IPS-20b (cell line): Measurements from ENCODE around the gene GFI1B.
"Not testable (repeated sequence)": the region's sequence is repeated elsewhere in the genome, so short reads cannot be mapped to it uniquely, and the experiment has no call there.

Source experiments
- H3K27ac ChIP-seq: one replicate; pipeline ENCODE4 v1.5.1; 2013; ENCODE audit warnings: low read length
- H3K27me3 ChIP-seq: 2 replicates; pipeline ENCODE4 v1.6.1; 2013; ENCODE audit warnings: mild to moderate bottlenecking, low read length, inconsistent platforms; ENCODE audit not compliant: insufficient read depth
- H3K36me3 ChIP-seq: 2 replicates; pipeline ENCODE4 v1.6.1; 2013; ENCODE audit warnings: low read depth, mild to moderate bottlenecking, inconsistent platforms, low read length, moderate library complexity; ENCODE audit not compliant: insufficient read depth
- H3K4me1 ChIP-seq: 2 replicates; pipeline ENCODE4 v1.6.1; 2013; ENCODE audit warnings: mild to moderate bottlenecking, control low read depth, inconsistent platforms, low read length, moderate library complexity; ENCODE audit not compliant: insufficient read depth
- H3K4me3 ChIP-seq: 2 replicates; pipeline ENCODE4 v1.5.1; 2013; ENCODE audit warnings: mild to moderate bottlenecking, low read length, inconsistent platforms
- H3K9ac ChIP-seq: 2 replicates; pipeline ENCODE4 v1.6.1; 2013; ENCODE audit warnings: low read depth, mild to moderate bottlenecking, inconsistent platforms, low read length, moderate library complexity
- H3K9me3 ChIP-seq: 2 replicates; pipeline ENCODE4 v1.6.1; 2013; ENCODE audit warnings: mild to moderate bottlenecking, low read depth, low read length, inconsistent platforms; ENCODE audit not compliant: insufficient read depth

GFI1B gene

DNA sequence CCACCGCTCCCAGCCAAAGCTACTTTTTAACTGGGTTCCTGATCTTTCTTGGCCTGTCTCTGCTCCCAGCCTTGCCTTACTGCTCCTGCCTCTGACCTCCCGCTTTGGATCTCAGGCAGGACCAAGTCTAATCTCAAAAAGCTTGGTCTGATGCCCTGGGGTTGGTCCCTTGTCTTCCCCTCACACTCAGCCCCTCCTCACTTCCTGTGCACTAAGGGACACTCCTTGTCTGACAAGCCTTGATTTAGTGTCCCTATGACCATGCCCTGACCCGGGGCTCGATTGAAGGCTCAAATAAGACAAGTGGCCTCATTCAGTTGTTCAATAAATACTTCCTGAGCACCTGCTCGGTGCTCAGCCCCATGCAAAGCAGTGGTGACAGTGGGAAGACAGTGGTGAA lies 48.6 kb downstream of the GFI1B start:
- peaks cover 4% of the 10 kb centered on the region; the same call in 1 of the 2 replicates for H3K4me1 ChIP-seq
- H3K27ac ChIP-seq = no peak overlapping the region
- no peak overlapping the region for H3K9ac ChIP-seq
- H3K4me3 ChIP-seq = no peak overlapping the region
- peaks cover 9% of the 10 kb centered on the region; the same call in 1 of the 2 replicates for H3K27me3 ChIP-seq
- H3K36me3 ChIP-seq = no peaks in the 10 kb centered on the region
- H3K9me3 ChIP-seq = no peaks in the 10 kb centered on the region

DNA sequence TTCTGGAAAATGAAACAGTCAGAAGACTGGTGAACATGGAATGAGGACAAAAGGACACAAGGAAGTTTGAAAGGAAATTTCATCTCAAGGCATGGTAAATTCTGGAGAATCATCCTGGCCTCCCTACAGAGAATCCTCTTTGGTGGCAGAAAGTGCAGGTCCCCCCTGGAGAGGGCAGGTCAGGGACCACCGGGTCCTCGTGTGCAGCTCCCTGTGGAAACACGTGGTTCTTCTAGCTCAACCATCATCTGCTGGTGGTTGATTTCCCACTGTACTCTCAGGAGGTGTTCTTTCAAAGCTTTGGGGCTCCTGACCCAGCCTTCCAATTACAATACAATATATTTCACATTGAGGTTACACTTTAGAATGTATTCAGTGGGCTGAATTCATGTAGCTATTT lies 49.7 kb downstream of the GFI1B start:
- H3K9ac ChIP-seq = no peak overlapping the region
- peaks cover 11% of the 10 kb centered on the region; the same call in 1 of the 2 replicates for H3K4me1 ChIP-seq
- no peak overlapping the region for H3K4me3 ChIP-seq
- no peaks in the 10 kb centered on the region for H3K9me3 ChIP-seq
- H3K36me3 ChIP-seq = peaks cover 7% of the 10 kb centered on the region; the same call in 1 of the 2 replicates
- H3K27me3 ChIP-seq = 0 out of 2 replicates have a peak, but pooled peaks cover 8% of the 10 kb centered on the region
- H3K27ac ChIP-seq = no peak overlapping the region

DNA sequence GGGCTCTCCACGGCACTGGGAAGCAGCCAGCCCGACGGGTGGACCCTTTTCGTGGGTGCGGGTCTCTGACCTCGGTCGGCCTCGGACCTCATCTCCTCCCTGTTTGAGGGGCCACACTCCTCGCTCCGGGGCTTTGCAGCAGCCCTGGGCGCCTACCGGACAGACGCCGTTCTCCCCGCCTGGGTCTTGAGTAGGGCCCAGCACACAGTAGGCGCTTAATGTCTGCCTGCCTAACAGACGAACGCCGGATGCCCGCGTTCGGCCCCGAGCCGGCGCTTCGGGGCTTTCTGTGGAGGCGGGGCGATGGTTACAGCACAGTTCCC lies 51.5 kb downstream of the GFI1B start:
- Histone ChIP-seq H3K27ac (no peak overlapping the region), H3K4me3 (peak overlapping the region; percentile 95), H3K9me3 (no peaks in the 10 kb centered on the region), H3K36me3 (peaks cover 17% of the 10 kb centered on the region; the same call in 1 of the 2 replicates), H3K27me3 (0 out of 2 replicates have a peak, but pooled peaks cover 8% of the 10 kb centered on the region), H3K9ac (peak overlapping the region; percentile 94), H3K4me1 (peaks cover 11% of the 10 kb centered on the region; the same call in 1 of the 2 replicates)

DNA sequence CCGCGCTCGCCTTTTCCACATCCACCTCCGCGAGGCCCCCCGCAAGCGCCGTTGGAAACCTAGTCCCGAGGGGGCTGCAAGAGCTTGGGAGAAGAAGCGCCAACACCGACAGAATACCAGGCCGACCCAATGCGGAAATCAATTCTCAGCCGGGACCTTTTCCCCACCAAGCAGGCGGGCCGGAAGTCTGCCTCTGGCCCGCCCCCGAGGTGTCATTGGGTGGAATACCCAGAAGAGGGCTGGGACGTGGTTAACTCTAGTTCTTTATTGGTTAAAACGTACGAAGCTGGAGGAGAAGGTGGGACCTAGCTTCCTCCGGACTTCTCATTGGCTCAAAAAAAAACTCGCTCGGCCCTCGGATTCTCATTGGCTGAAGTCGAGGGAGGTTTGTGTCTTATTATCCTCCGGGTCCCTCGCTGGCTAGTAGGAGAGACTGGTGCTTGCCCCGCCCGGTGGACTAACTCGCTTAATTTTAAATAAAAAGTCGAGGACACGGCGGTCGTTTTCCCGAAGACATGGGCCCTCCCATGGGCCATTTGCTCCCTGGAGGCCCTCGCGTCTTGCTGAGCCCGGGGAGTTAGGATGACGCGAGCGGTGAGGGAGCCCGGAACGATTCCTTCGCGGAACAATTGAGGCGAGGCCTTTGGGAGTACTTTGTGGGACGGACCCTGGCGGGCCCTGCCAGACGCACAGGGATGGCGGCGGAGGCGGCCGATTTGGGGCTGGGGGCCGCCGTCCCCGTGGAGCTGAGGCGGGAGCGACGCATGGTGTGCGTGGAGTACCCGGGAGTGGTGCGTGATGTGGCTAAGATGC lies 52.0 kb downstream of the GFI1B start, which contains the start of gene GTF3C5:
GTF3C5 (plus strand) TSS at position 681 of the 813 bp plus-strand sequence; CDS start at position 696, 15 bp downstream.
- peak within 1 kb of the TSS; percentile 95 for H3K27ac ChIP-seq
- peak within 1 kb of the TSS; percentile 95 for H3K4me3 ChIP-seq
- H3K9me3 ChIP-seq = no peaks in the 10 kb centered on the region
- peaks cover 17% of the 10 kb centered on the region; the same call in 1 of the 2 replicates for H3K36me3 ChIP-seq
- H3K9ac ChIP-seq = peak within 1 kb of the TSS; percentile 94
- peaks cover 11% of the 10 kb centered on the region; the same call in 1 of the 2 replicates for H3K4me1 ChIP-seq
- 0 out of 2 replicates have a peak, but pooled peaks cover 8% of the 10 kb centered on the region for H3K27me3 ChIP-seq

DNA sequence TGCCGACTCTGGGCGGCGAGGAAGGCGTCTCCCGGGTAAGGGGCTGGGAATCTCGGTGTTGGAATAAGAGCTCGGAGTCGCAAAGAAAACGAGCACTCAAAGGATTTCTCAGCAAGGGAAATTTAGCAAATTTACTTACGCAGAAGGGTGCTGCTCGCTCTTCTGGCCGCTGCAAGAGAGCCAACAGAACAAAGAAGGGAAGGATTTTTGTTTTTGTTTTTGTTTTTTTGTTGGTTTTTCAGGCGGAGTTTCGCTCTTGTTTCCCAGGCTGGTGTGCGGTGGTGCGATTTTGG lies 52.6 kb downstream of the GFI1B start:
- Histone ChIP-seq H3K27ac (peak overlapping the region; percentile 95), H3K36me3 (peaks cover 17% of the 10 kb centered on the region; the same call in 1 of the 2 replicates), H3K9me3 (no peaks in the 10 kb centered on the region), H3K4me1 (peaks cover 11% of the 10 kb centered on the region; the same call in 1 of the 2 replicates), H3K9ac (peak overlapping the region; percentile 94), H3K27me3 (0 out of 2 replicates have a peak, but pooled peaks cover 5% of the 10 kb centered on the region), H3K4me3 (peak overlapping the region; percentile 95)

DNA sequence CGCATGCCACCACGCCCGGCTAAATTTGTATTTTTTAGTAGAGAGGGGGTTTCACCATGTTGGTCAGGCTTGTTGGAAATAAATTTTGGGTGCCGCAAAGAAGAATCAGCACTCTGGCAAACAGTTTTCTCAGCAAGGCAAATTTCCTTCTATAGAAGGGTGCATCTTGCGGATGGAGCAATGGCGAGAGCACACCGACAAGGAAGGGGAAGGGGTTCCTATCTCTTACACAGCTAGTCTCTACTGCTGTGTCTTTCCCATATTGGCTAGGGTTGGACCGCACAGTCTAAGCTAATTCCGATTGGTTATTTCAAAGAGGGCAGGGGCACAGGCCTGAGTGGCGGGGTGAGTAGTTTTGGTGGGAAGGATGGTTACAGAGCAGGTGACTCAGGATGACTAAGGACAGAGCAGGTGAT lies 53.0 kb downstream of the GFI1B start:
- Histone ChIP-seq H3K36me3 (peaks cover 17% of the 10 kb centered on the region; the same call in 1 of the 2 replicates), H3K9me3 (no peaks in the 10 kb centered on the region), H3K9ac (peak overlapping the region; percentile 94; the same call in 1 of the 2 replicates), H3K27me3 (0 out of 2 replicates have a peak, but pooled peaks cover under 1% of the 10 kb centered on the region), H3K4me1 (peaks cover 11% of the 10 kb centered on the region; the same call in 1 of the 2 replicates), H3K4me3 (peak overlapping the region; percentile 95), H3K27ac (no peak overlapping the region)

DNA sequence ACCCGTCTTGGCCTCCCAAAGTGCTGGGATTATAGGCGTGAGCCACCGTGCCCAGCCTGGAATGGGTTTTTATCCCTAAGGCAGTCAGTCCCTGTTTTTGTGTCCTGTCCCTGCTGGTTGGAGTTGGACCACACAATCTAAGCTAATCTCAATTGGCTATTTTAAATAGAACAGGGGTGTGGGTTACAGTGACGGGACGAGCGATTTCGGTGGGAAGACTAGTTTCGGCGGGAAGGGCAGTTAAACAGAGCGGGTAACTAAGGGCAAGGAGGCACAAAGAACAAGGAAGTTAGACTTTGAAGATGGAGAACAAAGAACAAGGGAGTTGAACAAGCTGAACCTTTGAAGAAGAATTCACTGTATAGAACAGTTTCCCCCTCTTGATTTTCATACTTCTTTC lies 53.7 kb downstream of the GFI1B start:
- Histone ChIP-seq H3K4me1 (peaks cover 11% of the 10 kb centered on the region; the same call in 1 of the 2 replicates), H3K9ac (0 out of 2 replicates have a peak overlapping the region, but pooled peaks have one; percentile 3), H3K27ac (no peak overlapping the region), H3K4me3 (peak overlapping the region; percentile 95), H3K9me3 (no peaks in the 10 kb centered on the region), H3K27me3 (no peaks in the 10 kb centered on the region), H3K36me3 (peaks cover 17% of the 10 kb centered on the region; the same call in 1 of the 2 replicates)

DNA sequence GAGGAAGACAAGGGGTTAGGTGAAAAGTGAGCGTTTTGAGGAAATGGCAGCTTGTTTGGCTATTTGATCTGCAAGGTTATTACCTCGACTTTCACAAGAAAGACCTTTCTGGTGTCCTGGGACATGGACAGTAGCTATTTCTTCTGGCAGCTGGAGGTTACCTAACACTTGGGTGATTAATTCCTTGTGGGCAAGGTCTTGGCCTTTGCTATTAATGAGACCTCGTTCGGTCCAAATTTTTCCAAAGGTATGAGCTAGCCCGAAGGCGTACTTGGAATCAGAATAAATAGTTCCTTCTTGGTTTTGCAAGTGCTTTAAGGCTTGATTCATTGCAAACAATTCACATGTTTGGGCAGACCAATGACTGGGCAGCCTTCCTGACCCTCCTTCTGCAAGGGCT lies 57.2 kb downstream of the GFI1B start:
- H3K27ac ChIP-seq = no peak overlapping the region
- peaks cover 11% of the 10 kb centered on the region; the same call in 1 of the 2 replicates for H3K4me1 ChIP-seq
- H3K36me3 ChIP-seq = peaks cover 17% of the 10 kb centered on the region; the same call in 1 of the 2 replicates
- H3K9me3 ChIP-seq = no peaks in the 10 kb centered on the region
- H3K9ac ChIP-seq = no peak overlapping the region
- no peak overlapping the region for H3K4me3 ChIP-seq
- no peaks in the 10 kb centered on the region for H3K27me3 ChIP-seq

DNA sequence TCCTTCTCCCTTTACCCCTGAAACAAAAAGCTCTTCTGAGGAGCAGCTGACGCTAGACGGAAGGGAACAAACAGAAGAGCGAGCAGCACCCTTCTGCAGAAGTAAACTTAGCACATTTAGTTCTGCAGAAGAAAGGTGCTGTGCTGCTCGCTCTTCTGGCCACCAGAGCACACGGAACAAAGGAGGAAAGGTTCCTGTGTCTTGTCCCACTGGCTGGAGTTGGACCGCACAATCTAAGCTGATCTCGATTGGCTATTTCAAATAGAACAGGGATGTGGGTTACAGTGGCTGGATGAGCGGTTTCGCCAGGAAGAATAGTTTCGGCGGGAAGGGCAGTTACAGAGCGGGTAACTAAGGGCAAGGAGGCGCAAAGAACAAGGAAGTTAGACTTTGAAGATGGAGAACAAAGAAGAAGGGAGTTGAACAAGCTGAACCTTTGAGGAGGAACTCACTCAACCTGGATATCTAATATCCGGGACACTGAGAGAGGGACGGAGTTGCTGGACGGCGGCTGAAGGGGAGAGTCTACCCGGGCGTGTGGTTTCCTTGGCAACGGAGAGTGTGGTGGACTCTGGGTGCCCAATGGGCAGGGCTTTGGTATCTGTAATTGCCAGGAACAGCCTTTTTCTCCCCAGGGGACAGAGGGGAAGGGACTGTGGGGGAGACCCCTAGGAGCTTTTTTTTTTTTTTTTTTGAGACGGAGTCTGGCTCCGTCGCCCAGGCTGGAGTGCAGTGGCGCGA lies 59.5 kb downstream of the GFI1B start:
- Histone ChIP-seq H3K27ac (no peak overlapping the region), H3K9me3 (no peaks in the 10 kb centered on the region), H3K4me1 (no peaks in the 10 kb centered on the region), H3K9ac (no peak overlapping the region), H3K36me3 (peaks cover 30% of the 10 kb centered on the region), H3K27me3 (no peaks in the 10 kb centered on the region), H3K4me3 (no peak overlapping the region)

DNA sequence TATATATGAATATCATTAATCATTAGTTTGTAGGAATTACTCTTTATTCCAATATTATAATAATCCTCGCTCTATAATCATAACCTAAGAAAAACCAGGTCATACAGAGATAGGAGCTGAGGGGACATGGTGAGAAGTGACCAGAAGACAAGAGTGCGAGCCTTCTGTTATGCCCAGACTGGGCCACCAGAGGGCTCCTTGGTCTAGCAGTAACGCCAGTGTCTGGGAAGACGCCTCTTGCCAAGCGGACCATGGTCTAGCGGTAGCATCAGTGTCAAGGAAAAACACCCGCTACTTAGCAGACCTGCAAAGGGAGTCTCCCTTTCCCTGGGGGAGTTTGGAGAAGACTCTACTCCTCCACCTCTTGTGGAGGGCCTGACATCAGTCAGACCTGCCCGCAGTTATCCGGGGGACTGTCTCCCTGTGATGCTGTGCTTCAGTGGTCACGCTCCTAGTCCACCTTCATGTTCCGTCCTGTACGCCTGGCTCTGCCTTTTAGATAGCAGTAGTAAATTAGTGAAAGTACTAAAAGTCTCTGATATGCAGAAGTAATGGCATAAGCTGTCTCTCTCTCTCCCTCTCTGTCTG lies 62.5 kb downstream of the GFI1B start:
- H3K27me3 ChIP-seq, H3K9me3 ChIP-seq, H3K27ac ChIP-seq, H3K4me3 ChIP-seq, H3K4me1 ChIP-seq, H3K9ac ChIP-seq: not testable (repeated sequence)
- peaks cover 47% of the 10 kb centered on the region for H3K36me3 ChIP-seq
